ENCODE measurements around the gene LUZP4. TPM values are rescaled to one million over a fixed set of nuclear protein-coding genes. Genes with fewer than 3 reads are reported as not detected.
A peak's percentile ranks its signal among the peaks of the same experiment; 100 is the strongest.
"Not testable (repeated sequence)": the region's sequence is repeated elsewhere in the genome, so short reads cannot be mapped to it uniquely, and the experiment has no call there.

LUZP4 gene
- total RNA-seq, 1 donor from 2014 or later: not detected

DNA sequence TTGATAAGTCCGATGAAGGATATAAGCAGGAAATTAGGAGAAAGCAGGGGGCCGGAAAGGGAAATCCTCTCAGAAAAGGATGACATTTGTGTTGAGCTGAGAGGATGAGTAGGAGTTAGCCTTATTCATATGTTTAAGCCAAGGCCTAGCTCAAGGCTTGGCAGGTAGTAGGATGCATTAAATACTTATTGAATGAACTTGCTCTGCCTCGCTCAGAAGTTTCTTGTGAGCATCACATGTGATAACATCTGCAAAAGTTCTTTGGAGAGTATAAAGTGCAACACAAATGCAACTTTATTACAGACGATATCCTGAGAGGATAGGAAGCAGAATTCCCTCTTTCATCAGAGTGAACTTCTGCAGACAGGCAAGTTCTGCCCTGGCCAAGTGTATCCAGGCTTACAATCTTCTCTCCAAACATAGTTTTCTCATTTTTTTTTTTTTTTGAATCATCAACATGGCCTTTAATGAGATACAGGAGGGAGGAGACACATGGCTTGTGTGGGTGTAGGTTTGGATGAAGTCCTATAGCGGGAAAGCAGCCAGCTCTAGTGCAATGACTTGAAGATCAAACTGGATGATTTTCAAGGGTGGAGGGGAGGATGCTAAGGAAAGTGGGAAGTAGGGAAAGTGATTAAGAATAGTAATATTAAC, 48.1 kb downstream of the LUZP4 start:
- no peak for DNase-seq (ENCODE audit: low read depth in 2 of 2)

DNA sequence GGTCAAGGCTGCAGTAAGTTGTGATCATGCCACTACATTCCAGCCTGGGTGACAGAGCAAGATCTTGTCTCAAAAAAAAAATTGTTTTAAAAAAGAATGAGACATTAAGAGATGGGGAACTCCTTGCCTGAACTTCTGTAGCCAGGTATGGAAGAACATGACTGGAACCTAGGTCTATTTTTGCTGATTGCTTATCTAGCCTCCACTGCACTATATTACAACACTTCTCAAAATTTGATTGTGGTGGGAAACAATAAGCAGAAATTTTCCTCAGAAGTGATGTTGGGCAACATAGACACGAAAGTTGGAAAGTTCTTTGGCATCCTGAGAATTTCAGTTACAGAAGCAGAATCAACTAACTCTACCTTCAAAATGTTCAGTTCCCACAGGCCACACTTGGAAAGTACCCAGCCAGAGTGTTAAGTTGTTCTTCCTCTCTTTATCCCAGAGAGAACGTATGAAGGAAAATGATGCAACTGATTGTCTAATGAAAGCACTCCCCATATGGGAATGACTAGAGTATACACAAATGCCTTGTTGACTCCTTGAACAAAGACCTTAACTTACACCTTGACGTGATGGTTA, 50.0 kb downstream of the LUZP4 start:
- DNase-seq (ENCODE audit: low read depth in 2 of 2): no peak

DNA sequence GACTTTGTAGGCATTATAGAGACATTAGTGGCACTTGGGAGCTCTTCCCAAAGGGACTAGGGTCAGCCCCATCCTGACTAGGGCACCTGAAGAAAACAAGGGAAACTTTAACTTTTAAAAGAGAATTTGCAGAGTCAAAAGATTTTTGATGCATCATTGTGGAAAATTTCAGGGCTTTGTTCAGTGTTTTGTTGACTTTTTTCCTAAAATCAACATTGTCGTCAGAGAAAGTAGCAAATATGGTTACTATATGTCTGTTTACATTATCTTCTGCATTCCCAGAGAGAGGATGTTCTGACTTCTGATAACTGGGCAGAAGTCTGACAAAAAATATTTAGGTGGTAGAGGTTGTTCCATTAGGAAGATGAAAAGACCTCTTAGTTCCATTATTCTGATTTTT, 51.9 kb downstream of the LUZP4 start:
- DNase-seq (ENCODE audit: low read depth in 2 of 2): peak in 1 of 2 donors; percentile 9

DNA sequence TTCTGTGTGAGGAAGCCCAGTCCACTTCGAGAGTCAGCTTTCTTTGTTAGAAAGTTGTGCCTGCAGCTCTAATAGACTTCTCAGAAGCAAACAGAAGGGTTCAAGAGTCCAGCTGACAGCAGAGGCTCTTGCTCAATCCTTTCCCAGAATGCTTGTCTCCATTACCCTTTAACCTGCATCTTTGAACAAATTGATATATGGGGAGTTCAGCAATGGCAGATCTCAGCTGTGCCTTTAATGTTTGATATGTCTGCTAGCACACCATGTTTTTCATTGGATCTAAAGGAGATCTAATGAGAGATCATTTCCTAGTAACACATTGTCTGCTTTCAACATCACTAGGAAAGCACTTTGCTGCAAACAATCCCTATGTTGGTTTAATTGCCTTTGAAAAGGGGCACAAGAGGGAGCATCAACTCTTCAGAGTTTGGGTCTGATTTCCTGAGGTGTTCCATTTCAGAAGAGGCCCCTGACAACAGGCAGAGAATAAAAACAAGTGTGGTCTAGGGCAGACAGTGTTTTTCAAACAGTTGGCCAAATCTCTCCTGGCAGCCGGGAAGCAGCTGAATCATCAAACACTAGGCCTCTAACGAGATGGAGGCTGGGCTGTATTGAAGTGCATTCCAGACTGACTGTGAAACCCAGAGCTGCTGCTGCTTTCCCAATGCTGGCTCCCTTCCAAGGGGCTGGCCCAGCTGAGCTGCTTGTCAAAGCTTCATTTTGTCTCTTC, 55.5 kb downstream of the LUZP4 start:
- peak; percentile 95 to 97 for DNase-seq (ENCODE audit: low read depth in 2 of 2)

DNA sequence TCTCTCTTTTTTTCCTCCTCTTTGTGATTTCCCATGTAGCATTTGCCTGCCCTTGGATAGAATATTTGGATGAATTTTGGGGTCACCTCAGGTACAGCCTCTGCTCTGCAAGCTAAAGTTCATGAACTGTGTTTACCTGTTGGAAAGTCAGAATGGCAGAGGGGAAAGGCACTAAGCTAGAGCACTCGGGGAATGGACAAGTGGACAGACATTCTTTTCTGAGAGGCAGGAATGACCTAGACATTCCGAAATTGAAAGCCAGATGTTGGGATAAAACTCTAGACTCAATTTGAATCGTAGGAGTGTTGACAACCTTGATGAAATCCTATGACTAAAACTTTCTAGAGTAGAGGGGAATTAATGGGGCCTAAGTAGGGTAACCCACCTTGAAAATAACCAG, 56.1 kb downstream of the LUZP4 start:
- DNase-seq (ENCODE audit: low read depth in 2 of 2): no peak

DNA sequence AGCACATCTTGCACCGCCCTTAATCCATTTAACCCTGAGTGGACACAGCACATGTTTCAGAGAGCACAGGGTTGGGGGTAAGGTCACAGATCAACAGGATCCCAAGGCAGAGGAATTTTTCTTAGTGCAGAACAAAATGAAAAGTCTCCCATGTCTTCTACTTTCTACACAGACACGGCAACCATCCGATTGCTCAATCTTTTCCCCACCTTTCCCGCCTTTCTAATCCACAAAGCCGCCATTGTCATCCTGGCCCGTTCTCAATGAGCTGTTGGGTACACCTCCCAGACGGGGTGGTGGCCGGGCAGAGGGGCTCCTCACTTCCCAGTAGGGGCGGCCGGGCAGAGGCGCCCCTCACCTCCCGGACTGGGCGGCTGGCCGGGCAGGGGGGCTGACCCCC, 57.2 kb downstream of the LUZP4 start:
- not testable (repeated sequence) for DNase-seq (ENCODE audit: low read depth in 2 of 2)

DNA sequence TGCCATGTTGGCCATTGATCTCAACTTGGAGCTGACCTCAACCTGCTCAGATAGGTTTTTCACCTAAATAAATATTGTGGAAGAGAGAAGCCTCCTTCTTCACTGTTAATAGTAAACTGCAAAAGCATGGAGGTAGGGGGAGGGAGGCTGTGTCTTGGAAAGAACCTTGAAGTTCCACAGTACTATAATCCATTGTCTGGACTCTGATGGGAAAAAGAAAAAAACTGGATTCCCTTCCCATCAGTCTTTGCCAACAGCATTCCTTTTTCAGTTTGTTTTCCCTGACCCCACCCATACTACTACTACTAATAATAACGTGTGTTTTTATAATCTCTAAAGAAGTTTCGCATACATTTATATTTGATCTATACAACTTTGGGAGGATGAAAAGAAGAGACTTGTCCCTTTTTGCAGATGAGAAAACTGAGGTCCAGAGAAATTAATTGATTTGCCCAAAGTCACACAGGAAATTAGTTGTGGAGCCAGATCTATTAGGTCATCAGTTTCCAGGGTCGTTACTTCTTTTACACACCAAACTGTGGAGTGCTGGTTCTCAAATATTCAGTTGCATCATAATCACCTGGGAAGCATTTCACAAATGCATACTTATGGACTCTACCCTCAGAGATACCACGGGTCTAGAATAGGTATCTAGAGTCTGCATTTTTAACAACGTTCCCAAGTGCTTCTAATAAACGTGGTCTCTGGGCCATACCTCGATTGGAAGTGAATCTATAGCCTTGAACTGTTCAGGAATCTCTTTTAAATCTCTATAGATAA, 59.1 kb downstream of the LUZP4 start:
- DNase-seq (ENCODE audit: low read depth in 2 of 2): peak in 1 of 2 donors; percentile 14

DNA sequence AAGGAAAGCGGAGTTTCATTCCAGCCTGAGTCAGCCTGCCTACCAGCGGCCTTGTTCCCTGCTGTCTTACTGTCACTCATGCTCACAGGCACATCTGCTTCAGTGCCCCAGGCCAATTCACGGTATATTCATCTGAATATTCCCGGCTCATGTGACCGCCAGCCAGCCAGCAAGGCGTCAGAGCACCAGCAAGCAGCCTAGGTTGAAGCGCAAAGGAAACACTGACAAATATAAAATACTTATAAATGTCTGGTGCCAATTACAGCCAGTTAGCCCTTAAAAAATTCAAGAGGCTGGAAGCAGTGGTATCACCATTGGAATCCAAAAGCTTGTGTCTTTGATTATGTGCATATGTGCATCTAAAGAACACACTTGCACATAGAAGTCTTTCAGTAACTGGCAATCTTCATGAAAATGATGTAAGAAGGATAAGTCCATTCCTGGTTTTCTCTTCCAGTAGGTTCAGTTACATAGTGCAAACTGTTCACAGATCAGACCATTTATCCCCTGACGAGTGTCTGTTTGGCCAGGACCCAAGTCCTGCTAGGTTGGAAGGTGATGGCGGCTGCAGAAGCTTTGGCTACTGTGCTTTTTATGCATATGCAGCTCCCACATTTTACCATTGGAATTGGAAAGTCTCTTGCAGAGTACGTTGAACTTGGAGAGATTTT, 61.3 kb downstream of the LUZP4 start:
- no peak for DNase-seq (ENCODE audit: low read depth in 2 of 2)

DNA sequence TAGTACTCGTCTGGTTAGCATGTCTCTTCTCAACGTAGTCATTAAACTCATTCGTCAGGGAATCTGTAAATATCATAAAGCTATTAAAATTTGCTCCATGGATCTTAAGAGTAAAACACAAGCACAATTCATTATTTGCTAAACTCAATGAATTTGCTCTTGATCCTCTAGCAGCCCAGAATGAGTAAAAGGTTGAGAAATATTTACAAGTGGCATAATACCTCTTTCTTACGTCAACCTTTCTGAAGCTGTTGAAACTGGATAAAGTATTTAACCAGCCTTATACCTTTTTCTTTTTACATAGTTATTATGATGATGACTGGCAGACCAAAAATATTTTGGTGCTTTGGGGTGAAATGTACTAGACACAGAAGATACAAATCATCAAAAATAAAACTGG, 66.9 kb downstream of the LUZP4 start:
- DNase-seq (ENCODE audit: low read depth in 2 of 2): no peak

Other genes with a start within 250 kb of the LUZP4 start
- gene RBMXL3, start 100.3 kb upstream of the LUZP4 start, total RNA-seq: not detected in 2 replicates
- gene LRCH2, start 55.6 kb upstream of the LUZP4 start, total RNA-seq: 5.4 and 15.3 TPM in 2 replicates

All from lung microvascular endothelial cell (primary cell).